ENCODE data around the gene BMS1. TPM values are rescaled to one million over a fixed set of nuclear protein-coding genes. Genes with fewer than 3 reads are reported as not detected.
"Not testable (repeated sequence)": the region's sequence is repeated elsewhere in the genome, so short reads cannot be mapped to it uniquely, and the experiment has no call there.

BMS1 gene
- total and polyA plus RNA-seq, 2 of the 4 experiments (the other 2 are of a cell fraction): 7.5 to 22.9 TPM

DNA sequence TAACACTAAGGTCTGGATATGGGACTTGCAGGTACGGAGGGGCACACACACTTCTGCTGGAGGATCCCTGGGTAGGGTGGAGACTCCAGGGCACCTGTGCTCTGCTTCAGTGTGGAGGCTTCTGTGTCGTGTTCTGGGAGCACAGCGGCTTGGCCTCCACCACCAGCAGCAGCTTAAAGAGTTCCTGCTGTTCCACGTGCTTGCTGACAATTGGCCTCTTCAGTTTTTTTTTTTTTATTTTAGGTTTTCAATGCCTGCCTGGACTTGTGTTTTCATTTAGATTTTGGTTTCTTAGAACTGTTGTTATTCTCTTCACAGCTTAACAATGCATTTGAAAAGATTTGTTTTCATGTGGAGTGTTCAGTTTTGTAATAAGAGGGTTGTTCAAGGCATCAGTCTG is 45.8 kb downstream of the BMS1 start:
- H3K14ac ChIP-seq (replicated peaks; ENCODE audit: low read depth, low read length); POLR2A ChIA-PET (ENCODE audit: unreplicated experiment); H4K91ac ChIP-seq (ENCODE audit: insufficient read depth, low read depth, low read length); H3K9ac ChIP-seq (ENCODE audit: low read depth, low read length); H2AK5ac ChIP-seq (ENCODE audit: low read depth, low read length); H4K5ac ChIP-seq (ENCODE audit: low read depth, low read length); H3K56ac ChIP-seq (ENCODE audit: extremely low read depth, insufficient read depth, low read length); H3K27ac ChIP-seq (ENCODE audit: insufficient read depth, low read length); H3K4me2 ChIP-seq (ENCODE audit: low read depth, low read length); intact Hi-C loops (cut with micrococcal nuclease); H2BK120ac ChIP-seq (ENCODE audit: low read depth, low read length); ATAC-seq (ENCODE audit: low read depth); H2BK5ac ChIP-seq (ENCODE audit: low read depth, low read length, poor library complexity, severe bottlenecking); dilution Hi-C loops (cut with HindIII; ENCODE audit: low sequenced_read_pairs, unreplicated experiment); H2AFZ ChIP-seq (replicated peaks; ENCODE audit: low read length, poor library complexity); H3K27me3 ChIP-seq (ENCODE audit: control insufficient read depth, insufficient read depth, low read length); H4K20me1 ChIP-seq (ENCODE audit: insufficient read depth, low read length); H2BK20ac ChIP-seq (ENCODE audit: low read depth, low read length); DNase-seq; BruUV-seq (replicated peaks); H3K4me3 ChIP-seq (ENCODE audit: insufficient read depth, low read depth, low read length); H3K23ac ChIP-seq (ENCODE audit: low read depth, low read length); H3K9me3 ChIP-seq (ENCODE audit: control insufficient read depth, insufficient read depth, low read length); CTCF ChIA-PET; H4K8ac ChIP-seq (ENCODE audit: low read depth in 2 of 2, low read length in 2 of 2); H3K9me1 ChIP-seq (ENCODE audit: insufficient read depth, low read length); H3K4me1 ChIP-seq (ENCODE audit: control insufficient read depth, insufficient read depth, low read length); H3K79me1 ChIP-seq (ENCODE audit: low read depth in 1 of 2, low read length in 2 of 2); H2BK15ac ChIP-seq (ENCODE audit: low read depth, low read length); in situ Hi-C loops (cut with MboI; ENCODE audit: low sequenced_read_pairs); H3K4ac ChIP-seq (ENCODE audit: low read depth, low read length); H3K18ac ChIP-seq (ENCODE audit: low read depth, low read length); H2AK9ac ChIP-seq (replicated peaks; ENCODE audit: low read depth, low read length, poor library complexity): not testable (repeated sequence)
- WGBS, 2 experiments (ENCODE audit: extremely low coverage in 2 of 2, insufficient read length in 1 of 2): 100% methylated on average over 2 of the region's 4 CpGs; no CpG with 5 or more reads in 1 of the 2 experiments
- peaks cover 29% of the 10 kb centered on the region for H3K36me3 ChIP-seq (ENCODE audit: control insufficient read depth, insufficient read depth, low read length)

Data from IMR-90 (cell line).